HG03103 (cell line): ENCODE data around the gene DRD1.
"Not testable (repeated sequence)": the region's sequence is repeated elsewhere in the genome, so short reads cannot be mapped to it uniquely, and the experiment has no call there.

Experiments
- ATAC-seq: cut with Tn5 transposase; IDR thresholded peaks from one replicate; pipeline ENCODE4 v1.9.1; 2021; ENCODE audit warnings: low read depth; ENCODE audit not compliant: unreplicated experiment

Gene DRD1

GRCh38 chr5:175468892-175469291 is 24.9 kb upstream of the DRD1 start:
- ATAC-seq: no peak

- no peak for ATAC-seq
Measured at GRCh38 chr5:175467983-175468690, 24.2 kb upstream of the DRD1 start.

GRCh38 chr5:175466700-175467318 is 22.8 kb upstream of the DRD1 start:
- ATAC-seq: no peak

- ATAC-seq: no peak
Measured at GRCh38 chr5:175465282-175465681, 21.3 kb upstream of the DRD1 start.

GRCh38 chr5:175464942-175465233 is 20.9 kb upstream of the DRD1 start:
- ATAC-seq: no peak

GRCh38 chr5:175464074-175464941 is 20.3 kb upstream of the DRD1 start:
- peak; percentile 99 for ATAC-seq

GRCh38 chr5:175463641-175464040 is 19.7 kb upstream of the DRD1 start:
- no peak for ATAC-seq

- ATAC-seq: no peak
Measured at GRCh38 chr5:175461370-175461769, 17.4 kb upstream of the DRD1 start.

- no peak for ATAC-seq
Measured at GRCh38 chr5:175460552-175460951, 16.6 kb upstream of the DRD1 start.

- no peak for ATAC-seq
Measured at GRCh38 chr5:175460126-175460525, 16.1 kb upstream of the DRD1 start.

- ATAC-seq: peak; percentile 80
Measured at GRCh38 chr5:175457466-175457865, 13.5 kb upstream of the DRD1 start.

GRCh38 chr5:175456105-175456742 is 12.2 kb upstream of the DRD1 start:
- no peak for ATAC-seq

GRCh38 chr5:175454338-175454737 is 10.4 kb upstream of the DRD1 start:
- not testable (repeated sequence) for ATAC-seq

GRCh38 chr5:175452166-175452565 is 8.2 kb upstream of the DRD1 start:
- no peak for ATAC-seq

GRCh38 chr5:175448276-175448675 is 4.3 kb upstream of the DRD1 start:
- no peak for ATAC-seq

- no peak for ATAC-seq
Measured at GRCh38 chr5:175447571-175447970, 3.6 kb upstream of the DRD1 start.

- not testable (repeated sequence) for ATAC-seq
Measured at GRCh38 chr5:175446378-175446777, 2.4 kb upstream of the DRD1 start.

GRCh38 chr5:175444905-175445456 is 999 bp upstream of the DRD1 start:
- no peak for ATAC-seq

GRCh38 chr5:175443514-175444059 is 395 bp downstream of the DRD1 start:
- ATAC-seq: no peak

GRCh38 chr5:175438234-175438857 is 5.6 kb downstream of the DRD1 start:
- ATAC-seq: no peak
